Activated CD4-positive, CD25-positive, alpha-beta regulatory T cell treated with anti-CD3 and anti-CD28 coated beads, Interleukin-2, amount 50 U/mL, for 24 hours (primary cell): ENCODE measurements around the gene TRIP4.
"Not testable (repeated sequence)": the region's sequence is repeated elsewhere in the genome, so short reads cannot be mapped to it uniquely, and the experiment has no call there.

Source experiments
- ATAC-seq, 2 donors: fragments of 150-1000 bp; cut with Tn5 transposase; one replicate each; pipeline ENCODE4 v1.10.0; 2021; ENCODE audit warnings: mild to moderate bottlenecking in 1 of 2, moderate library complexity in 1 of 2

Gene TRIP4

GRCh38 chr15:64381000-64381751 is 6.5 kb upstream of the TRIP4 start, which contains the start of gene PCLAF:
TSS of gene PCLAF (minus strand) at chr15:64381441. CDS start at chr15:64381371, 70 bp downstream.
- ATAC-seq, result peak; percentile 100

GRCh38 chr15:64383760-64384159 is 3.9 kb upstream of the TRIP4 start:
- ATAC-seq, result no peak

- ATAC-seq, result no peak
These were observed 1.3 kb upstream of the TRIP4 start for GRCh38 chr15:64386291-64386690.

- ATAC-seq, result no peak
These were observed 1.4 kb downstream of the TRIP4 start for GRCh38 chr15:64389036-64389435.

GRCh38 chr15:64392471-64392870 is 4.8 kb downstream of the TRIP4 start:
- ATAC-seq, result not testable (repeated sequence)

GRCh38 chr15:64396789-64397188 is 9.2 kb downstream of the TRIP4 start:
- no peak for ATAC-seq

GRCh38 chr15:64398575-64398974 is 10.9 kb downstream of the TRIP4 start:
- ATAC-seq, result no peak

GRCh38 chr15:64400583-64400982 is 12.9 kb downstream of the TRIP4 start:
- ATAC-seq, result no peak

GRCh38 chr15:64412216-64412615 is 24.6 kb downstream of the TRIP4 start:
- ATAC-seq, result no peak

GRCh38 chr15:64422697-64423096 is 35.1 kb downstream of the TRIP4 start:
- ATAC-seq, result no peak

GRCh38 chr15:64423970-64424369 is 36.3 kb downstream of the TRIP4 start:
- ATAC-seq, result no peak

GRCh38 chr15:64425221-64425620 is 37.6 kb downstream of the TRIP4 start:
- no peak for ATAC-seq

GRCh38 chr15:64426845-64427465 is 39.3 kb downstream of the TRIP4 start:
- no peak for ATAC-seq

- peak; percentile 81 to 93 for ATAC-seq
These were observed 41.8 kb downstream of the TRIP4 start for GRCh38 chr15:64429448-64429847.

GRCh38 chr15:64430000-64430735 is 42.5 kb downstream of the TRIP4 start:
- peak; percentile 56 to 59 for ATAC-seq

GRCh38 chr15:64437982-64438381 is 50.3 kb downstream of the TRIP4 start:
- ATAC-seq, result no peak

GRCh38 chr15:64438653-64439447 is 51.2 kb downstream of the TRIP4 start:
- ATAC-seq, result no peak

- ATAC-seq, result no peak
These were observed 54.2 kb downstream of the TRIP4 start for GRCh38 chr15:64441852-64442251.

- no peak for ATAC-seq
These were observed 55.4 kb downstream of the TRIP4 start for GRCh38 chr15:64443016-64443415.

- ATAC-seq, result peak; percentile 87 to 91
These were observed 56.3 kb downstream of the TRIP4 start for GRCh38 chr15:64443747-64444621.

GRCh38 chr15:64444836-64445235 is 57.2 kb downstream of the TRIP4 start:
- no peak for ATAC-seq
